ENCODE results near the gene MZT2A.
"Not testable (repeated sequence)": the region's sequence is repeated elsewhere in the genome, so short reads cannot be mapped to it uniquely, and the experiment has no call there.

DNA sequence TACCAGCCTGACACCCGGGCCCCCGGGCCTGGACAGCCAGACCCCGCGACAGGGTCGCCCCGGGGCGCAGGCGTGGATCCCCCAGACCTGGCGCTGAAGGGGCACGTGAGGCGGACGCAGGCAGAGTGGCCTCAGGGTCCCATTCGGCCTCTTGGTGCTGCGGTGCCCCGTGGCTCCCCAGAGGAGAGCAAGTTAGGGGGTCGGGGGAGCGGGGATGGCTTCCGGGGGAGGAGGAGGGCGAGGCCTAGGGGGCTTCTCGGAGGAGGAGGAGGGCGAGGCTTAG is 46.7 kb downstream of the MZT2A start:
- TF ChIP-seq, protein P1, sequence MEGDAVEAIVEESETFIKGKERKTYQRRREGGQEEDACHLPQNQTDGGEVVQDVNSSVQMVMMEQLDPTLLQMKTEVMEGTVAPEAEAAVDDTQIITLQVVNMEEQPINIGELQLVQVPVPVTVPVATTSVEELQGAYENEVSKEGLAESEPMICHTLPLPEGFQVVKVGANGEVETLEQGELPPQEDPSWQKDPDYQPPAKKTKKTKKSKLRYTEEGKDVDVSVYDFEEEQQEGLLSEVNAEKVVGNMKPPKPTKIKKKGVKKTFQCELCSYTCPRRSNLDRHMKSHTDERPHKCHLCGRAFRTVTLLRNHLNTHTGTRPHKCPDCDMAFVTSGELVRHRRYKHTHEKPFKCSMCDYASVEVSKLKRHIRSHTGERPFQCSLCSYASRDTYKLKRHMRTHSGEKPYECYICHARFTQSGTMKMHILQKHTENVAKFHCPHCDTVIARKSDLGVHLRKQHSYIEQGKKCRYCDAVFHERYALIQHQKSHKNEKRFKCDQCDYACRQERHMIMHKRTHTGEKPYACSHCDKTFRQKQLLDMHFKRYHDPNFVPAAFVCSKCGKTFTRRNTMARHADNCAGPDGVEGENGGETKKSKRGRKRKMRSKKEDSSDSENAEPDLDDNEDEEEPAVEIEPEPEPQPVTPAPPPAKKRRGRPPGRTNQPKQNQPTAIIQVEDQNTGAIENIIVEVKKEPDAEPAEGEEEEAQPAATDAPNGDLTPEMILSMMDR (IDR thresholded peaks at IDR 0.05): not testable (repeated sequence)
- not testable (repeated sequence) for TF ChIP-seq POLR2A (IDR thresholded peaks at IDR 0.05)

All from lower leg skin (tissue), 3 donors.